KOPT-K1 (cell line): ENCODE measurements around the gene ATG5.
"Not testable (repeated sequence)": the region's sequence is repeated elsewhere in the genome, so short reads cannot be mapped to it uniquely, and the experiment has no call there.

Experiments used
- H3K27ac ChIP-seq: fragments of 200-600 bp; sonication (generic); 2 replicates; pipeline ENCODE4 v1.5.1; 2016; ENCODE audit warnings: antibody characterized with exemption, mild to moderate bottlenecking, low read depth, low read length; ENCODE audit not compliant: poor library complexity, severe bottlenecking
- H3K36me3 ChIP-seq: fragments of 200-600 bp; sonication (generic); 2 replicates; pipeline ENCODE4 v1.5.1; 2017; ENCODE audit warnings: antibody characterized with exemption, mild to moderate bottlenecking, low read length, moderate library complexity; ENCODE audit not compliant: insufficient read depth
- H3K9me3 ChIP-seq: fragments of 200-600 bp; sonication (generic); 2 replicates; pipeline ENCODE4 v1.5.1; 2017; ENCODE audit warnings: antibody characterized with exemption, low read length, mild to moderate bottlenecking; ENCODE audit not compliant: insufficient read depth, poor library complexity, severe bottlenecking

The ATG5 gene

DNA sequence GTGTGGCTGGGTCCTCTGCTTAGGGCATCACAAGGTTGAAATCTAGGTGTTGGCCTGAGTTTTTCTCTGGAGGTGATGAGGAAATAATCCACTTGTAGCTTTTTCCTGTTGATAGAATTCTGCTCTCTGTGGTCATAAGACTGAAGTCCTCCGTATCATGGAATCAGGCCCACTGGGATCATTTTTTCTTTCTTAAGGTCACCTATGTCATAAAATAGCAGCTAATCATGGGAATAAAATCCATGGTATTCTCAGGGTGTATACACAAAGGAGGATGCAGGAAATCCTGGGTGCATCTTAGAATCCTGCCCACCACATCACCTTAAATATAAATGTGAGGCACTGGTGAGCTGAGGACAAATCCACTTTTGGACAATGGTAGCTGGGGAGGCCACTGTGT lies 166.7 kb downstream of the ATG5 start:
- Histone ChIP-seq H3K36me3 (no peaks in the 10 kb centered on the region), H3K27ac (no peak overlapping the region), H3K9me3 (no peaks in the 10 kb centered on the region)

DNA sequence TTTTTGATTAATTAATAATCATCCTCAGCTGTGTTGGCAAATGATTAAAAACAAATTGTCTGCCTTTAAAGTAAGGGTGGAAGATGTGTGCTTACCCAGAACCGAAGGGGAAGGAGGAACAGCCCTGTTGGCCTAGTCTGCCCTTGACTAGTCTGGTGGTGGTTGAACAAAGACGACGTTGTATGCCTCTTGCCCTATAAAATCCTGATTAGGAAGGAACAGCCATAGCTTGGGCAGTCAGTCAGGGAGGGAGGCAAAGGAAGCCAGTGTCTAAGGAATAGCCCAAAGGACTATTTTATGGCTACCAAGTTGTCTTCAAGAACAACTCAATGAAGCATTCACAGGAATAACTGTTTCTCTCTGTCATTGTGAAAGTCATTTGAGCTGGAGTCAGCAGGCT lies 168.7 kb downstream of the ATG5 start:
- Histone ChIP-seq H3K27ac (no peak overlapping the region), H3K9me3 (no peaks in the 10 kb centered on the region), H3K36me3 (no peaks in the 10 kb centered on the region)

DNA sequence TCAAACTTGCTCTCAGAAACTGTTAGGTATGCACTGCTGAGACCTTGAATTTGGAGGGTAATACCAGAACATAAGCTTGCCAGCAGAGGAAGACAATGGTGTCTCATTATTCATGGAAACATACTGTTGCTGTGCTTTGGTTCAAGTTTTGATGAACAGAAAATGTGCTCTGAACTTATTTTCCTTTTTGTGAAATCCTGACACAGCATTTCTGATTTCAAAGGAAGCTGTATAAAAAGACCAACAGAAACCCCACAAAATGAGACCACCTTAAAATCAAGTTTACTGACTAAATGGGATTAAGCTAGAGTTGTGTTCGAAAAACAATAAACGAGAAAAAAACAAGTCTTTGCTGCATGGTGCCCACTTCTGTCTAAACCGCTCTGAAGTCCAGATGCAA lies 169.1 kb downstream of the ATG5 start:
- H3K27ac ChIP-seq, result no peak overlapping the region
- H3K9me3 ChIP-seq, result no peaks in the 10 kb centered on the region
- no peaks in the 10 kb centered on the region for H3K36me3 ChIP-seq

DNA sequence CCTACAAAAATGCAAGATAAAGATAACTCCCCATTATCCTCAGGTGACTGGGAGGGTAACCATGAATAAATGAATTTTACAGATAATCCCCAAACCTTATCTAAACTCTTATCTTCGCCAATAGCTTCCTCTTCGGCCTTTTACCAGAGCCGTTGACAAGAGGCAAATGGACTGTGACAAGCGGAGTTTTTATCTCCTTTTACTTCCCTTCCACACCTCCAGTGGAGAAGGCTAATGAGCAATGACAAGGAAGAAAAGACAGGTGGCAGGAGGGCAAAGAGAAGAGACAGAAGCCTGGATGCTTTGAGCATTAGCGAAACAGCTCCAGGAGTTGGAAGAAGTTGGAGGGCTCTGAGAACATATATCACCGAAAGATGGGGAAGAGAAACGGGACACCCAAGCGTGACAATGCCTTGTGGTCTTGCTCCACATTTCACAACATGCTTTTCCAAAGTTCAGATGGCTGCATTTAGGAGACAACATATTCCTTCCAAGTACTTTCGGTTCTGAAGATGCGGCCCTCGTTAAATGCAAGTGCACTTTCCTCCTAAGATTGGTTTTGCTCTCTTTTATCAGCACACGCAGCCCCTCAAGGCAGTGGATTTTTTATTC lies 170.2 kb downstream of the ATG5 start:
- Histone ChIP-seq H3K9me3 (no peaks in the 10 kb centered on the region), H3K36me3 (no peaks in the 10 kb centered on the region), H3K27ac (no peak overlapping the region)

DNA sequence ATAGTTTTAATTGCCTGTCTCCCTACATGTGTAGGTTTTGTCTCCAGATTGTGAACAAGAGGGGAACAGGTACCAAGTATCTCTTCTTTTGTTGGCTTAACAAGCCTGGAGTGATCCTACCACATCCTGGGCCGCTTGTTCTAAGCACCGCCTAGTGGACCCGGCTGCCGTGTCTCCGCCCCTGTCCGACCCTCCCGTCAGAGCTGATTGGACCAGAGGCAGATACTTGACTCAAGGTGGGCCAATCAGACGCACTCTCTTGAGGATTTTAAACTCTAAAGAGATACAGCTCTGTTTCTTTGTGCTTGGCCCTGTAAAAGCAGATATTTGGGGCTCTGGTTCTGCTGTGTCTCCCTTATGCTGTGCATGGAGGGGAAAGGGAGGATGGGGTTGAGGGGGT lies 171.2 kb downstream of the ATG5 start:
- no peaks in the 10 kb centered on the region for H3K9me3 ChIP-seq
- no peak overlapping the region for H3K27ac ChIP-seq
- H3K36me3 ChIP-seq, result no peaks in the 10 kb centered on the region

DNA sequence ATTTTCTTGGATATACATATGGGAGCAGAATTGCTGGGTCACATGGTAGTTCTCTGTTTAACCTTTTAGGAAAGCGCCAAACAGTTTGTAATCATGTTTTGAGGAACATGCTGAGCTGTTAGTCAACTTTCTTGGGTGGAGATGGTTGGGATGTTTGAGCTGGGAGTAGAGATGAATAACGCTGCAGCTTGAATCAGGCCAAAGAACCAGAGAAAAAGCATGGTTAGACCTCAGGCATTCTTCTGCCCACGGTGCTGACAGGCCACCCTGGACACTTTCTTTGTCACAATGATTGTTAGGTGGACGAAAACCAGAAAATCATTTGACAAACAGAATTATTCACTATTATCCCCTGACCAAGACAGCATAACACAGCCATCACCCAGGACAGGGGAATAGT lies 172.6 kb downstream of the ATG5 start:
- no peak overlapping the region for H3K27ac ChIP-seq
- no peaks in the 10 kb centered on the region for H3K9me3 ChIP-seq
- no peaks in the 10 kb centered on the region for H3K36me3 ChIP-seq

DNA sequence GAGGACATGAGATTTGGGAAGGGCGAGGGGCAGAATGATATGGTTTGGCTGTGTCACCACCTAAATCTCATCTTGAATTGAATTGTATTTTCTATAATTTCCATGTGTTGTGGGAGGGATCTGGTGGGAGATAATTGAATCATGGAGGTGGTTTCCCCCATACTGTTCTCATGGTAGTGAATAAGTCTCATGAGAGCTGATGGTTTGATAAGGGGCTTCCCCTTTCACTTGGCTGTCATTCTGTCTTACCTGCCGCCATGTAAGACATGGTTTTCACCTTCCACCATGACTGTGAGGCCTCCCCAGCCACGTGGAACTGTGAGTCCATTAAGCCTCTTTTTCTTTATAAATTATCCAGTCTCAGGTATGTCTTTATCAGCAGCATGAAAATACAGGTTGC lies 173.1 kb downstream of the ATG5 start:
- H3K36me3 ChIP-seq, H3K27ac ChIP-seq, H3K9me3 ChIP-seq: not testable (repeated sequence)

DNA sequence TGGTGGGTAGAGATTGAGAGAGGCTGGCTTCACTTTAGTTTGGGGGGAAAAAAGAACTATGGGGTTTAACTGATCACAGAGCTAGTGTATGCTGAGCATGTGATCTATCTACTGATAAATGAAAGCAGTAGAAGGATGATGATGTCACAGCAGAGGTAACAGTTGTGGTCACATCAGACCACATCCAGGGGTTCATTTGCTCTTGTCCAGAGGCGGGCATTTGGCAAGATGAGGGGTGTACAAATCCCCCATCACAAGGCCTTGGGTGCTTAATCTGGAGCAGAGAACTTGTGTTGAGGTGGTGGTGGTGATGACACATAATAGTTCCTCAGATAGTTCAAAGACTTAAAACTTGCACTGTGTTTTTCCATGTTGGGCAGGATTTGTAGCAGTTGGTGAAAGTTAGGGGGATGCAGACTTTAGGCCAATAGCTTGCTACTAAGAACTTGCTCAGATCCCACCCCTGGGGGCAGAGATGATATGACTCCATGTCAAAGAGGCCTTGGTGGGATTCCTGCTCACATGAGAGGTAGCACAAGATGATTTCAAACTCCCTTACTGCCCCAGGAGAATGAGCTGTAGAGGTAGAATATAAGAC lies 176.0 kb downstream of the ATG5 start:
- Histone ChIP-seq H3K9me3 (no peaks in the 10 kb centered on the region), H3K27ac (peak overlapping the region; percentile 48), H3K36me3 (no peaks in the 10 kb centered on the region)

DNA sequence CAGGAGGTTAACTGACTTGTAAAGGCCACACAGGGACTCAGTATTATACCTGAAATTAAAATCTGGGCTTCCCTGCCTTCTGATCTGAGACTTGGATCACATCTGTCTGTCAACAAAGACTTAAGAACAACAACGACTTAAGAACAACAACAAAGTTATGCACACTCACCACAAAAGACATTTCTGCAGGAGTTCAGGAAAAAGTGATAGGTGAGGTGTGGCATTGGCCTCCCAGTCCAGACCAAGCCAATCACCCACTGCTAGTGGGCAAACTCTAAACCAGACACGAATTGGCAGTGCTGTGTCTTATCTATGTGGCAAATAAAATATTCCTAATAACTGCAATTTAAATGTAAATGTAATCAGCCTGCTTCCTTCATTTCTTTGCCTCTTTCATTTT lies 178.1 kb downstream of the ATG5 start:
- Histone ChIP-seq H3K36me3 (no peaks in the 10 kb centered on the region), H3K27ac (no peak overlapping the region), H3K9me3 (no peaks in the 10 kb centered on the region)

DNA sequence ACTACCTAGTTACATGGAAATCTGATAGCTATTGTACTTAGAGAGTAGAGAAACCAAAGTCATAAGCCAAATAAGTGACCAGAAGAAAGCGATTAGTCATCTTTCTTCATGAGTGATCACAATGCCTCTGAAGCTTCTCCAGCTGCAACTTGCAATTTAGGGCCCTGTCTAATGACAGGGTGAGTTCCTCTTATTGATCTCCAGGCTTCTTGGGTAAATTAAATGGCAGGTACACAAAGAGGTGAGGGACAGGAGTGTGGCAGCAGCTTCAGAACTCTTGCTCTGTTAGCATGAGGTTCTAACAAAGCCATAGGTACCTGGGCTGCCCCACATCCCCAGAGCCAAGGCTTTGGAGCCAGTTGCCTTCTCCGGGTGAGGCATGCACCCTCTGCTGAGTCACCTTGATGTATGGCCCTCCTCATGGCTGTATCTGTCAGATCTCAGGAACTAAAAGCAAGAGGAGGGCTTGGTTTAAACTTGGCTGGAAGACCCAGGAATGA lies 178.7 kb downstream of the ATG5 start:
- Histone ChIP-seq H3K9me3 (no peaks in the 10 kb centered on the region), H3K27ac (no peak overlapping the region), H3K36me3 (no peaks in the 10 kb centered on the region)

DNA sequence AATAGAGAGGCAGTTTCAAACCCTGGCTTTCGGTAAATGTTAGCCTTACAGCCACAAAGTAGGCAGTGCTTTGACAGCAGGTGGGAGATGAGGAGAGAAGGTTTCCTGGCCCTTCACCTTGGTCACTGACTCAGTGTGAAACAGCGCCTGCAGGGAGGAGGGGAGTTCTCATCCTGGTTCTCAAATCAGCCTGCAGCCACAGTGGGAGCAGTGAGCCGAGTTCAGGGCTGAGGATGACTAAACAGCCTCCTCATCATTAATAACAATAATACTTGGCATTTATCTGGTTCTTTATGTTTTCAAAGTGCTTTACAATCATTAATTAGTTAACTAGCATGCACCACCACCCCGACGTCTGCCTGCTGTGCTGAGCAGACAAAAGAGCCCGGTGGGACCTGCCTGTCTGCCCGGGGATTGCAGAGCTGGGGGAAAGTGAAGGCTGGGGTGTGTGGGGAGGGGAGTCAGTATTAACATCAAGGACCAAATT lies 179.8 kb downstream of the ATG5 start:
- Histone ChIP-seq H3K9me3 (no peaks in the 10 kb centered on the region), H3K27ac (peak overlapping the region; percentile 62), H3K36me3 (no peaks in the 10 kb centered on the region)

DNA sequence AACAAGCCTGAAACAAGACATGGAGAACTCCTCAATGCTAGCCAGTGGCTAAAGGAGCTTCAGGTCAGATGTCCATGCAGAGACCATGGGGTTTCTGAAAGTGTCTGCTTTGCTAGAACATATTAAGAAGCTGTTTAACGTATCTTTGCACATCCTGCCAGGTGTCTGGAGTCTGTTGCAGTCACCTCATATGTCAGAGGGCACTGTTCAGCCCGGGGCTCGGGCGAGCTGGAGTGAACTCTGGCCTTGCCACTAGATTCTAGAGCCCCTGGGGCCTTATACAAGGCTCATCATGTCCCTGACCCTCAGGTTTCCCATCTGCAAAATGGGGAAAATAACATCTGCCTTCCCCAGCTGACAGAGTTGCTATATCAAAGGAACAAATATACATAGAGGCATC lies 180.4 kb downstream of the ATG5 start:
- no peaks in the 10 kb centered on the region for H3K9me3 ChIP-seq
- no peaks in the 10 kb centered on the region for H3K36me3 ChIP-seq
- peak overlapping the region; percentile 62 for H3K27ac ChIP-seq

DNA sequence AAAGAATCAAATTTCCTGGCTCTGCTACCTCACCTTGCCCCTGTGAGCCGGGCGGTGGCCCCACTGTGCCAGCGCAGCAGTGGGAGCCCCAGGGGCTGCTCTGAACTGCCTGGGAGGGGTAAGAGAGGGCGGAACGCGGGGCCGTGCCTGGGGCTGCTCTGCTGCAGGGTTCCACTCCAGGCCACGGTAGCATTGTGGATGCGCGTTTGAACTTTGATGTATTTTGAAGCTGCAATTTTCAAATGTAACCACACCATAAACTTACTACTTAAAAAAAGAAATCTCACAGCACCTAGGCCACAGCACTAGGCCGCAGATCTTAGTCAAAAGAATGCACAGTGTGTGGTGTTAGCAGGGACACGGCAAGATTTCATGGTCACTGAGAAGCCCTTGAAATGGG lies 181.9 kb downstream of the ATG5 start:
- H3K36me3 ChIP-seq, result no peaks in the 10 kb centered on the region
- H3K27ac ChIP-seq, result peak overlapping the region; percentile 43
- no peaks in the 10 kb centered on the region for H3K9me3 ChIP-seq

DNA sequence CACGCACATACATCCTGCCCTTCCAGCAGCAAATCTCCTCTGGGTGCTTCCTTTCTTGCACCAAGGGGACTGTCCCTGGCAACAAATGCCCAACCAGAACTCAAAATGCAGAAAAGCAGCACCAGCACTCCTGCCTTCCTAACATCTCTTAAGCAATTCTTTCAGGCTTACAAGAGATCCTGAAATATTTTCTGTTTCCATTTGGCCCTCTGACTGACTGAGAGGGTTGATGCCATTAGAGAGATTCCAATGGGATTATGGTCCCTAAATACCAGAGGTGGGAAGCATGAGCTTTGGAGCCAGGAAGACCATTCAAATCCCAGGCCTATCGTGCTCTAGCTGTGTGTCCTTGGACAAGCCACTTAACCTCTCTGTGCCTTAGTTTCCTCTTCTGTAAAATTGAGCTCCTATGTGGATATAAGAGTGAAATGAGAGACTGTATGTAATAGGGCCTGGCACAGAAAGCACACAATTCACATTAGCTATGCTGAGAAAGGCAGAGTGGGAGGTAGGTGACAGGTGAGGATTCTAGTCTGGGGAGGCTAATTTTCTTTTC lies 182.6 kb downstream of the ATG5 start:
- Histone ChIP-seq H3K36me3 (no peaks in the 10 kb centered on the region), H3K9me3 (no peaks in the 10 kb centered on the region), H3K27ac (no peak overlapping the region)

DNA sequence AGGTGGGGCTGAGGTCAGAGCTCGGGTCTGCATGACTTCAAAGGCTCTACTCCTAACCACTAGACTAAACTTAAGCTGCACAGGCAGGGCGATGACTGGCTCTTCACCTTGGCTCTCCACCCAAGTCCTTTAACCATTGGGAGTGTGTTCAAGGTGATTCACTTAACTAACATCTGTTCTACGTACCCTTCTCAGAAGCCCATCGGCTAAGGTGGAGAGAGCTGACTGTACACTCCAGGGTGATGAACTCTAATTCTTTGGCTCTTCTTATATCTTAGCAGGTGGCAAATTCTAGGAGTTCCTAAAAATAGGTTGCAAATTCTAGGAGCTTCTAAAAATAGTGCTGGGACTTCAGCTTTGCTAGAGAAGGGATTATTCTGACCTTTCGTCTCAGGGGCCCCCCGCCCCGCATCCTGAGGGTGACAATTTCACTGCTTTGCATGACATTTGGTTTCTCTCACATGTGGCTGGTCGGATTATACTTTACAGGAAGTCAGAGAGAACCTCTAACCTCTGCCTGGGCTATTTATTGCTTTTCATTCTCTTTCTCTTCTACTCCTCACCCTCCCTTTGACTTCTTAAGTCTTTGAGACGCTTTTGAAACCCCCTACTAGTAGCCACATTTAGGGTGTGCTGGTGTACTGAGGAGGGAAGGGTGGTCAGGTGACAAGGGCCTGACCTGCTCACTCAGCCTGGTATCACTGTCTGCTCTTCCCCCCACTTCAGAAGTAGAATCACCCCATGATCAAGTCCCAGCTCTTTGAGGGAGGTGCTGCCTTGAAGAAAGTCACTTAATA lies 183.9 kb downstream of the ATG5 start:
- no peaks in the 10 kb centered on the region for H3K36me3 ChIP-seq
- no peaks in the 10 kb centered on the region for H3K9me3 ChIP-seq
- peak overlapping the region; percentile 48 for H3K27ac ChIP-seq
